Measurements from ENCODE around the gene DCDC1. TPM values are rescaled to one million over a fixed set of nuclear protein-coding genes. Genes with fewer than 3 reads are reported as not detected.

Gene DCDC1
- total RNA-seq, 1 experiment from 2014 or later = 0.68 TPM

- CTCF ChIA-PET = no interaction called here
- intact Hi-C loops (cut with micrococcal nuclease; ENCODE audit: unreplicated experiment) = no loop called here
- Mint-ChIP-seq H3K9me3 (ENCODE audit: low read depth, unreplicated experiment) (peaks cover 7% of the 10 kb centered on the region), H3K4me3 (ENCODE audit: low read depth, unreplicated experiment) (no peak overlapping the region), H3K27me3 (ENCODE audit: unreplicated experiment) (peaks cover 8% of the 10 kb centered on the region), H3K36me3 (ENCODE audit: insufficient read depth, unreplicated experiment) (no peaks in the 10 kb centered on the region), H3K4me1 (ENCODE audit: low read depth, unreplicated experiment) (no peaks in the 10 kb centered on the region), H3K27ac (ENCODE audit: unreplicated experiment) (no peak overlapping the region)
- no peak for TF ChIP-seq CTCF (IDR thresholded peaks at IDR 0.05; ENCODE audit: unreplicated experiment)
- BruUV-seq (replicated peaks) = no TSS peak
- no peak for DNase-seq
Observed at GRCh38 chr11:31005202-31005601, 364.3 kb downstream of the DCDC1 start.

- no TSS peak for BruUV-seq (replicated peaks)
- intact Hi-C loops (cut with micrococcal nuclease; ENCODE audit: unreplicated experiment) = no loop called here
- H3K27ac Mint-ChIP-seq (ENCODE audit: unreplicated experiment) = no peak overlapping the region
- no peak overlapping the region for H3K4me3 Mint-ChIP-seq (ENCODE audit: low read depth, unreplicated experiment)
- no peaks in the 10 kb centered on the region for H3K36me3 Mint-ChIP-seq (ENCODE audit: insufficient read depth, unreplicated experiment)
- peaks cover 5% of the 10 kb centered on the region for H3K9me3 Mint-ChIP-seq (ENCODE audit: low read depth, unreplicated experiment)
- no peaks in the 10 kb centered on the region for H3K4me1 Mint-ChIP-seq (ENCODE audit: low read depth, unreplicated experiment)
- no peak for TF ChIP-seq CTCF (IDR thresholded peaks at IDR 0.05; ENCODE audit: unreplicated experiment)
- H3K27me3 Mint-ChIP-seq (ENCODE audit: unreplicated experiment) = peaks cover 8% of the 10 kb centered on the region
- DNase-seq = no peak
- CTCF ChIA-PET = no interaction called here
Observed at GRCh38 chr11:31001427-31001826, 368.1 kb downstream of the DCDC1 start.

- no peak overlapping the region for H3K4me3 Mint-ChIP-seq (ENCODE audit: low read depth, unreplicated experiment)
Observed at GRCh38 chr11:31000381-31000780, 369.2 kb downstream of the DCDC1 start.

DNA sequence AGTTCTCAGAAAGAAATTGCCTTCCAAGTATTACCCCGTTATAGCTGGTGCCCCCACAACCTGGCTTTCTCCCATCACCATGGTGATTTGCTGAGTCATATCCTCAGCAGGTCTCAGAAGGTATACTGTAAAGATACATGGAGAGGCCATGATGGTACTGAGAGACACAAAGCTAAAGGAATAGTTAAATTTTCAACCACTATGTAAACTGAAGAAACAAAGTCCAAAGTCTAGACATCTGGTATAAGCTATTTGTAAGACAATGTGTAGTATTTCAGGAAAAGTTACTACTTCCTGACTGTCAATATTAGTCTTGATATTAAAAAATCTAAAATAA, 377.1 kb downstream of the DCDC1 start:
- TF ChIP-seq CTCF (IDR thresholded peaks at IDR 0.05; ENCODE audit: unreplicated experiment) = no peak
- no peaks in the 10 kb centered on the region for H3K27me3 Mint-ChIP-seq (ENCODE audit: unreplicated experiment)
- no peak overlapping the region for H3K27ac Mint-ChIP-seq (ENCODE audit: unreplicated experiment)
- intact Hi-C loops (cut with micrococcal nuclease; ENCODE audit: unreplicated experiment) = no loop called here
- BruUV-seq (replicated peaks) = no TSS peak
- H3K9me3 Mint-ChIP-seq (ENCODE audit: low read depth, unreplicated experiment) = peaks cover 2% of the 10 kb centered on the region
- no peaks in the 10 kb centered on the region for H3K4me1 Mint-ChIP-seq (ENCODE audit: low read depth, unreplicated experiment)
- H3K4me3 Mint-ChIP-seq (ENCODE audit: low read depth, unreplicated experiment) = no peak overlapping the region
- CTCF ChIA-PET = interaction anchor here (0.7 kb wide), 1 partner anchor 16 kb away, joined by 3 read pairs; no protein-coding TSS in a partner anchor
- no peak for DNase-seq
- no peaks in the 10 kb centered on the region for H3K36me3 Mint-ChIP-seq (ENCODE audit: insufficient read depth, unreplicated experiment)

More at GRCh38 chr11:31000381-31000780, 369.2 kb downstream of the DCDC1 start:
- Mint-ChIP-seq H3K36me3 (ENCODE audit: insufficient read depth, unreplicated experiment) (no peaks in the 10 kb centered on the region), H3K9me3 (ENCODE audit: low read depth, unreplicated experiment) (no peaks in the 10 kb centered on the region), H3K4me1 (ENCODE audit: low read depth, unreplicated experiment) (no peaks in the 10 kb centered on the region), H3K27me3 (ENCODE audit: unreplicated experiment) (peaks cover 2% of the 10 kb centered on the region), H3K27ac (ENCODE audit: unreplicated experiment) (no peak overlapping the region)
- no TSS peak for BruUV-seq (replicated peaks)
- no peak for DNase-seq
- TF ChIP-seq CTCF (IDR thresholded peaks at IDR 0.05; ENCODE audit: unreplicated experiment) = no peak
- intact Hi-C loops (cut with micrococcal nuclease; ENCODE audit: unreplicated experiment) = no loop called here
- CTCF ChIA-PET = no interaction called here

Measured in Calu3 (cell line).